GM12873 (cell line): ENCODE measurements around the gene TMUB1.

Source experiments
- TF ChIP-seq, protein P1 (sequence below): IDR thresholded peaks from 2 replicates; pipeline ENCODE4 v1.5.1; 2012; ENCODE audit warnings: low read depth, mild to moderate bottlenecking, moderate library complexity, low read length, control low read depth; ENCODE audit not compliant: insufficient read depth; ENCODE audit errors: missing control alignments

Gene TMUB1

GRCh38 chr7:151066273-151066974 is 16.9 kb downstream of the TMUB1 start:
- TF ChIP-seq, protein P1, sequence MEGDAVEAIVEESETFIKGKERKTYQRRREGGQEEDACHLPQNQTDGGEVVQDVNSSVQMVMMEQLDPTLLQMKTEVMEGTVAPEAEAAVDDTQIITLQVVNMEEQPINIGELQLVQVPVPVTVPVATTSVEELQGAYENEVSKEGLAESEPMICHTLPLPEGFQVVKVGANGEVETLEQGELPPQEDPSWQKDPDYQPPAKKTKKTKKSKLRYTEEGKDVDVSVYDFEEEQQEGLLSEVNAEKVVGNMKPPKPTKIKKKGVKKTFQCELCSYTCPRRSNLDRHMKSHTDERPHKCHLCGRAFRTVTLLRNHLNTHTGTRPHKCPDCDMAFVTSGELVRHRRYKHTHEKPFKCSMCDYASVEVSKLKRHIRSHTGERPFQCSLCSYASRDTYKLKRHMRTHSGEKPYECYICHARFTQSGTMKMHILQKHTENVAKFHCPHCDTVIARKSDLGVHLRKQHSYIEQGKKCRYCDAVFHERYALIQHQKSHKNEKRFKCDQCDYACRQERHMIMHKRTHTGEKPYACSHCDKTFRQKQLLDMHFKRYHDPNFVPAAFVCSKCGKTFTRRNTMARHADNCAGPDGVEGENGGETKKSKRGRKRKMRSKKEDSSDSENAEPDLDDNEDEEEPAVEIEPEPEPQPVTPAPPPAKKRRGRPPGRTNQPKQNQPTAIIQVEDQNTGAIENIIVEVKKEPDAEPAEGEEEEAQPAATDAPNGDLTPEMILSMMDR: no peak

- TF ChIP-seq, protein P1: no peak
These were observed 17.8 kb downstream of the TMUB1 start for GRCh38 chr7:151065516-151065915.

GRCh38 chr7:151064993-151065392 is 18.3 kb downstream of the TMUB1 start:
- TF ChIP-seq, protein P1: no peak

GRCh38 chr7:151064454-151064853 is 18.8 kb downstream of the TMUB1 start:
- TF ChIP-seq, protein P1: no peak

DNA sequence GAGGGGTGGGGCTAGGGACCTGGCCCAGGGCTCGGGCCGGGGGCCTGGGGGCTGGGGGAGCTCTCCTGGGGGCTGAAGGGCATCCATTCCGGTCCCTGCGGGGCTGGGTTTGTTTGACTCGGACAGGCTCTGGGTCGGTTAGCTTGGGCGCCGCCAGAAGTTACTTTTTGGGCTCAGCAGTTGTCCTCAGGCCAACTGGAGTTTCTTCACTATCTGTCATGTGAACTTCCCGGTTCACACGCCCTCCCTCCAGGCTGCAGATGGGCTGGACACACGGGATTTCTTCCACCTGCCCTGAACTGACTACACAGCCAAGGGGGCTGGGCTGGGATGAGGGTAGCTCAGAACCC is 20.1 kb downstream of the TMUB1 start:
- TF ChIP-seq, protein P1: no peak

- TF ChIP-seq, protein P1: no peak
These were observed 20.7 kb downstream of the TMUB1 start for GRCh38 chr7:151062399-151063211.

DNA sequence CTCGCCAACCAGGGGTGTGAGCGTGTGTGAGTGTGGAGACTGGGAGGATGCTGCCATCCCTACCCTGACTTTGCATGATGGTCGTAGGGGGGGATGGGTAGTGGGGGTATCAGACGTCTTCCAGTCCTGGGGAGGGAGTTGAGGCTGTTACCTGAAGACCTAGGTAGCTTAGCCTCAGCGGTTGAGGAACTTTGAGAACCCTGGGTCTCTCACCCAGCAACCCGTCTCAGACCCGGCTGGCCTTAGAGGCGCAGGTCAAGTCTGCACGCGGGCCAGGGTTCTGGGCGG is 21.2 kb downstream of the TMUB1 start:
- TF ChIP-seq, protein P1: no peak
